ENCODE data around the gene DNAI2.

DNAI2 gene

GRCh38 chr17:74231928-74232907 lies 41.8 kb upstream of the DNAI2 start:
- Histone ChIP-seq H3K9me3 (replicated peaks in 1 of 2; ENCODE audit: control insufficient read depth in 2 of 2, insufficient read depth in 1 of 2, low read depth in 1 of 2, low read length in 2 of 2) (no peaks in the 10 kb centered on the region), H3K4me1 (ENCODE audit: control insufficient read depth in 2 of 2, insufficient read depth in 1 of 2, low read depth in 1 of 2, low read length in 2 of 2) (peaks cover 12 to 18% of the 10 kb centered on the region in 2 donors), H3K79me1 (ENCODE audit: low read depth, low read length) (no peaks in the 10 kb centered on the region), H3K27ac (replicated peaks; ENCODE audit: low read length) (no peak overlapping the region), H2AK5ac (ENCODE audit: low read depth, low read length) (peak overlapping the region; percentile 76), H3K23ac (ENCODE audit: low read depth, low read length, poor library complexity) (peak overlapping the region; percentile 26), H3K4me2 (ENCODE audit: insufficient read depth, low read length, poor library complexity, severe bottlenecking) (no peak overlapping the region), H2BK15ac (ENCODE audit: low read length) (no peak overlapping the region), H3K18ac (ENCODE audit: low read length) (peak overlapping the region; percentile 46), H2BK120ac (ENCODE audit: low read depth, low read length) (peak overlapping the region; percentile 10), H3K14ac (ENCODE audit: low read length) (no peak overlapping the region), H3K4ac (ENCODE audit: low read length) (no peak overlapping the region), H3K27me3 (ENCODE audit: control insufficient read depth in 3 of 3, insufficient read depth in 3 of 3, low read depth in 1 of 3, low read length in 3 of 3) (no peaks in the 10 kb centered on the region), H4K91ac (ENCODE audit: low read depth, low read length, poor library complexity) (no peak overlapping the region), H2BK5ac (ENCODE audit: low read length) (peak overlapping the region; percentile 10), H3K9ac (ENCODE audit: low read depth, low read length, poor library complexity) (no peak overlapping the region), H3K36me3 (replicated peaks in 1 of 2; ENCODE audit: control insufficient read depth in 2 of 2, insufficient read depth in 2 of 2, low read length in 2 of 2) (peaks cover 0 to 33% of the 10 kb centered on the region in 2 donors), H3K4me3 (ENCODE audit: low read length in 2 of 2) (no peak overlapping the region), H2BK12ac (ENCODE audit: low read length) (no peak overlapping the region), H2AFZ (ENCODE audit: low read length) (no peak overlapping the region), H4K8ac (ENCODE audit: low read depth, low read length) (no peak overlapping the region)
- DNase-seq (ENCODE audit: low spot score): no peak
- no CpG with 5 or more reads among the region's 17 CpGs for WGBS, 2 donors (ENCODE audit: extremely low coverage in 2 of 2, insufficient read length in 2 of 2, insufficient replicate concordance in 1 of 2)

DNA sequence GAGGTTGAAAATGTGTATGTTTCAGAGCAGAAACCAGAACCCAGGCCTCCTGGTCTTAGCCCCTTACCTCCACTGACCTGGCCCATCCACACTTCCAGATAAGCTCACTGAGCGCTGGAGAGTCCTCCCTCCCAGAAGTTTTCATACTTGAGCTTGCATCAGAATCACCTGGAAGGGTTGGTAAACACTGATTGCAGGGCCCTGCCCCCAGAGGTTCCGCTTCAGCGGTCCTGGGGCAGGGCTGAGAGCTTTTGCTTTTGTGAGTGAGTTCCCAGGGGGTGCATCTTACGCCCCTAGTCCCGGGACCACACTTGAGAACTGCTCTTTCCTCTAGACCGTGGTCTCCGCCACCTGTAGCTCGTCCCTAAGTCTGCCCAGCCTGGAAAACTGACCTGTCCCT lies 40.1 kb upstream of the DNAI2 start:
- no peak overlapping the region for H3K4me2 ChIP-seq (ENCODE audit: insufficient read depth, low read length, poor library complexity, severe bottlenecking)
- H2BK12ac ChIP-seq (ENCODE audit: low read length): no peak overlapping the region
- no peak overlapping the region for H3K4me3 ChIP-seq (ENCODE audit: low read length in 2 of 2)
- no peaks in the 10 kb centered on the region for H3K27me3 ChIP-seq (ENCODE audit: control insufficient read depth in 3 of 3, insufficient read depth in 3 of 3, low read depth in 1 of 3, low read length in 3 of 3)
- H3K14ac ChIP-seq (ENCODE audit: low read length): no peak overlapping the region
- DNase-seq (ENCODE audit: low spot score): no peak
- H3K4me1 ChIP-seq (ENCODE audit: control insufficient read depth in 2 of 2, insufficient read depth in 1 of 2, low read depth in 1 of 2, low read length in 2 of 2): peaks cover 12 to 18% of the 10 kb centered on the region in 2 donors
- no peak overlapping the region for H2BK5ac ChIP-seq (ENCODE audit: low read length)
- H2BK15ac ChIP-seq (ENCODE audit: low read length): no peak overlapping the region
- no peak overlapping the region for H3K4ac ChIP-seq (ENCODE audit: low read length)
- no peak overlapping the region for H4K91ac ChIP-seq (ENCODE audit: low read depth, low read length, poor library complexity)
- H3K18ac ChIP-seq (ENCODE audit: low read length): no peak overlapping the region
- WGBS, 2 donors (ENCODE audit: extremely low coverage in 2 of 2, insufficient read length in 2 of 2, insufficient replicate concordance in 1 of 2): no CpG with 5 or more reads among the region's 8 CpGs
- H3K36me3 ChIP-seq (replicated peaks in 1 of 2; ENCODE audit: control insufficient read depth in 2 of 2, insufficient read depth in 2 of 2, low read length in 2 of 2): peaks cover 0 to 35% of the 10 kb centered on the region in 2 donors
- no peak overlapping the region for H3K23ac ChIP-seq (ENCODE audit: low read depth, low read length, poor library complexity)
- H3K79me1 ChIP-seq (ENCODE audit: low read depth, low read length): no peaks in the 10 kb centered on the region
- no peak overlapping the region for H3K9ac ChIP-seq (ENCODE audit: low read depth, low read length, poor library complexity)
- H3K9me3 ChIP-seq (replicated peaks in 1 of 2; ENCODE audit: control insufficient read depth in 2 of 2, insufficient read depth in 1 of 2, low read depth in 1 of 2, low read length in 2 of 2): no peaks in the 10 kb centered on the region
- H2AK5ac ChIP-seq (ENCODE audit: low read depth, low read length): no peak overlapping the region
- H3K27ac ChIP-seq (replicated peaks; ENCODE audit: low read length): no peak overlapping the region
- H2BK120ac ChIP-seq (ENCODE audit: low read depth, low read length): no peak overlapping the region
- no peak overlapping the region for H2AFZ ChIP-seq (ENCODE audit: low read length)
- H4K8ac ChIP-seq (ENCODE audit: low read depth, low read length): no peak overlapping the region

DNA sequence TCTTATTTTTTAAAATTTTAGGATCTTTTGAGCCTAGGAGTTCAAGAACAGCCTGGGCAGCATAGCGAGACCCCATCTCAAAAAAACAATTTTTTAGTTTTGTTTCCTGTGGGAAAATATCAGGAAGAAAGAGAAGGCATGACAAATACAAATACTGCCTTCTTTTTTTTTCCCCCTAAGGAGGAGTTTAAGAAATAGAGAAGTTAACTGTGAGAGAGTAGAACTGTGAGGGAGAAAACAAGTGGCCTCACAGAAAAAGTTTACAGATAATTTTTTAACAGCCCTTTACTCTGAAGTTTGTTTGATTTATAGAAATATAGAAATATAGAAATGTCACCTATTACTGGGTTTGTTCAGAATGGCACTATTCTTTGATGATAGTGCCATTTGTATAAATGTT lies 39.5 kb upstream of the DNAI2 start:
- Histone ChIP-seq H4K8ac (ENCODE audit: low read depth, low read length) (no peak overlapping the region), H3K36me3 (replicated peaks in 1 of 2; ENCODE audit: control insufficient read depth in 2 of 2, insufficient read depth in 2 of 2, low read length in 2 of 2) (peaks cover 0 to 36% of the 10 kb centered on the region in 2 donors), H3K9ac (ENCODE audit: low read depth, low read length, poor library complexity) (no peak overlapping the region), H2BK120ac (ENCODE audit: low read depth, low read length) (no peak overlapping the region), H3K23ac (ENCODE audit: low read depth, low read length, poor library complexity) (no peak overlapping the region), H3K9me3 (replicated peaks in 1 of 2; ENCODE audit: control insufficient read depth in 2 of 2, insufficient read depth in 1 of 2, low read depth in 1 of 2, low read length in 2 of 2) (no peaks in the 10 kb centered on the region), H4K91ac (ENCODE audit: low read depth, low read length, poor library complexity) (no peak overlapping the region), H3K27me3 (ENCODE audit: control insufficient read depth in 3 of 3, insufficient read depth in 3 of 3, low read depth in 1 of 3, low read length in 3 of 3) (no peaks in the 10 kb centered on the region), H3K4ac (ENCODE audit: low read length) (no peak overlapping the region), H2AK5ac (ENCODE audit: low read depth, low read length) (no peak overlapping the region), H3K4me3 (ENCODE audit: low read length in 2 of 2) (no peak overlapping the region), H2BK5ac (ENCODE audit: low read length) (no peak overlapping the region), H3K27ac (replicated peaks; ENCODE audit: low read length) (no peak overlapping the region), H3K4me2 (ENCODE audit: insufficient read depth, low read length, poor library complexity, severe bottlenecking) (no peak overlapping the region), H3K18ac (ENCODE audit: low read length) (no peak overlapping the region), H3K14ac (ENCODE audit: low read length) (no peak overlapping the region), H3K79me1 (ENCODE audit: low read depth, low read length) (no peaks in the 10 kb centered on the region), H2BK12ac (ENCODE audit: low read length) (no peak overlapping the region), H2AFZ (ENCODE audit: low read length) (no peak overlapping the region), H3K4me1 (ENCODE audit: control insufficient read depth in 2 of 2, insufficient read depth in 1 of 2, low read depth in 1 of 2, low read length in 2 of 2) (peaks cover 12 to 18% of the 10 kb centered on the region in 2 donors), H2BK15ac (ENCODE audit: low read length) (no peak overlapping the region)
- DNase-seq (ENCODE audit: low spot score): no peak
- no CpG with 5 or more reads among the region's 1 CpG for WGBS, 2 donors (ENCODE audit: extremely low coverage in 2 of 2, insufficient read length in 2 of 2, insufficient replicate concordance in 1 of 2)

- DNase-seq (ENCODE audit: low spot score): no peak
- no CpG with 5 or more reads among the region's 19 CpGs for WGBS, 2 donors (ENCODE audit: extremely low coverage in 2 of 2, insufficient read length in 2 of 2, insufficient replicate concordance in 1 of 2)
- Histone ChIP-seq H3K36me3 (replicated peaks in 1 of 2; ENCODE audit: control insufficient read depth in 2 of 2, insufficient read depth in 2 of 2, low read length in 2 of 2) (peaks cover 0 to 37% of the 10 kb centered on the region in 2 donors), H3K9me3 (replicated peaks in 1 of 2; ENCODE audit: control insufficient read depth in 2 of 2, insufficient read depth in 1 of 2, low read depth in 1 of 2, low read length in 2 of 2) (no peaks in the 10 kb centered on the region), H3K79me1 (ENCODE audit: low read depth, low read length) (no peaks in the 10 kb centered on the region), H2AK5ac (ENCODE audit: low read depth, low read length) (no peak overlapping the region), H3K18ac (ENCODE audit: low read length) (no peak overlapping the region), H3K4me1 (ENCODE audit: control insufficient read depth in 2 of 2, insufficient read depth in 1 of 2, low read depth in 1 of 2, low read length in 2 of 2) (peaks cover 13 to 22% of the 10 kb centered on the region in 2 donors), H3K23ac (ENCODE audit: low read depth, low read length, poor library complexity) (no peak overlapping the region), H3K4me2 (ENCODE audit: insufficient read depth, low read length, poor library complexity, severe bottlenecking) (no peak overlapping the region), H4K8ac (ENCODE audit: low read depth, low read length) (no peak overlapping the region), H2BK5ac (ENCODE audit: low read length) (no peak overlapping the region), H2AFZ (ENCODE audit: low read length) (no peak overlapping the region), H3K4ac (ENCODE audit: low read length) (no peak overlapping the region), H2BK12ac (ENCODE audit: low read length) (no peak overlapping the region), H2BK15ac (ENCODE audit: low read length) (no peak overlapping the region), H3K14ac (ENCODE audit: low read length) (no peak overlapping the region), H4K91ac (ENCODE audit: low read depth, low read length, poor library complexity) (no peak overlapping the region), H2BK120ac (ENCODE audit: low read depth, low read length) (no peak overlapping the region), H3K4me3 (ENCODE audit: low read length in 2 of 2) (no peak overlapping the region), H3K9ac (ENCODE audit: low read depth, low read length, poor library complexity) (no peak overlapping the region), H3K27me3 (ENCODE audit: control insufficient read depth in 3 of 3, insufficient read depth in 3 of 3, low read depth in 1 of 3, low read length in 3 of 3) (no peaks in the 10 kb centered on the region), H3K27ac (replicated peaks; ENCODE audit: low read length) (no peak overlapping the region)
Measured at GRCh38 chr17:74235040-74235581, 38.9 kb upstream of the DNAI2 start.

Data from neuronal stem cell (in vitro differentiated cells).